Tibial nerve (tissue), 4 donors: Measurements from ENCODE around the gene SKI.

Source experiments
- CTCF ChIP-seq, 5 experiments: fragments of 200-600 bp in 3 of 5; fragments of 450-650 bp in 2 of 5; sonication (generic) in 3 of 5; IDR thresholded peaks; one replicate each; pipeline ENCODE4 v1.5.1; 2016 to 2019; ENCODE audit warnings: antibody characterized with exemption in 5 of 5, mild to moderate bottlenecking in 3 of 5, moderate library complexity in 2 of 5
- EP300 ChIP-seq, 2 donors: sonication (generic); formaldehyde crosslinking; IDR thresholded peaks; one replicate each; pipeline ENCODE4 v1.6.1; 2017; ENCODE audit warnings: antibody characterized with exemption in 2 of 2, mild to moderate bottlenecking in 1 of 2
- POLR2A ChIP-seq, 2 donors: fragments of 450-650 bp; IDR thresholded peaks; one replicate each; pipeline ENCODE4 v1.6.1; 2017; ENCODE audit warnings: antibody characterized with exemption in 2 of 2, mild to moderate bottlenecking in 2 of 2, moderate library complexity in 2 of 2

GRCh38 chr1:2289607-2290006 is 61.5 kb downstream of the SKI start:
- TF ChIP-seq EP300 (IDR thresholded peaks at IDR 0.05) = no peak
- no peak for TF ChIP-seq CTCF (IDR thresholded peaks at IDR 0.05)
- TF ChIP-seq POLR2A (IDR thresholded peaks at IDR 0.05) = no peak
